Gastrocnemius medialis (tissue), 4 donors: ENCODE measurements around the gene C1orf174. TPM values are rescaled to one million over a fixed set of nuclear protein-coding genes. Genes with fewer than 3 reads are reported as not detected.

Experiments
- ATAC-seq, 2 donors: fragments of 150-250 bp; one replicate each; pipeline ENCODE4 v1.9.1; 2016
- DNase-seq, 2 donors: peaks; one replicate each; pipeline ENCODE4 v3.0.0-alpha.2; 2019
- H3K27ac ChIP-seq, 4 donors: fragments of 200-600 bp; sonication (generic); 1 replicate in 1 of 4; 2 replicates in 3 of 4; pipeline ENCODE4 v1.5.1; 2016 to 2018; ENCODE audit warnings: mild to moderate bottlenecking in 2 of 4, moderate library complexity in 1 of 4
- H3K27me3 ChIP-seq, 3 donors: fragments of 200-600 bp; sonication (generic) in 2 of 3; 1 replicate in 1 of 3; 2 replicates in 2 of 3; pipeline versions ENCODE4 v1.5.1 to v1.6.0; 2016 to 2019; ENCODE audit warnings: mild to moderate bottlenecking in 1 of 3, moderate library complexity in 1 of 3
- H3K36me3 ChIP-seq, 2 donors: fragments of 200-600 bp; sonication (generic) in 1 of 2; one replicate each; pipeline ENCODE4 v1.5.1; 2017 to 2018
- H3K4me1 ChIP-seq, 2 donors: fragments of 200-600 bp; sonication (generic) in 1 of 2; one replicate each; pipeline ENCODE4 v1.5.1; 2016 to 2017; ENCODE audit warnings: mild to moderate bottlenecking in 2 of 2
- H3K4me3 ChIP-seq, 4 donors: fragments of 200-600 bp; sonication (generic) in 3 of 4; 1 replicate in 1 of 4; 2 replicates in 3 of 4; pipeline ENCODE4 v1.5.1; 2016 to 2019; ENCODE audit warnings: mild to moderate bottlenecking in 2 of 4
- H3K9me3 ChIP-seq, 3 donors: fragments of 200-600 bp; sonication (generic) in 2 of 3; 1 replicate in 1 of 3; 2 replicates in 2 of 3; pipeline ENCODE4 v1.5.1; 2016 to 2019
- CTCF ChIP-seq, 5 experiments: fragments of 450-650 bp in 3 of 5; fragments of 200-600 bp in 2 of 5; sonication (generic) in 2 of 5; IDR thresholded peaks in 4 of 5; conservative IDR thresholded peaks in 1 of 5; 1 replicate in 4 of 5; 2 replicates in 1 of 5; pipeline ENCODE4 v1.5.1; 2016 to 2019; ENCODE audit warnings: antibody characterized with exemption in 5 of 5, mild to moderate bottlenecking in 3 of 5, moderate library complexity in 3 of 5
- POLR2A ChIP-seq, 2 donors: fragments of 450-650 bp; IDR thresholded peaks; one replicate each; pipeline ENCODE4 v1.6.1; 2017; ENCODE audit warnings: antibody characterized with exemption in 2 of 2, mild to moderate bottlenecking in 2 of 2, moderate library complexity in 2 of 2
- in situ Hi-C, 4 donors: fragments of 200-750 bp; cut with MboI; loops; one replicate each; pipeline versions ENCODE4 v1.15.0 to v1.8.0; 2017; ENCODE audit warnings: low sequenced_read_pairs in 4 of 4
- intact Hi-C: fragments of 100-400 bp; cut with DNase I; formaldehyde crosslinking; loops from one replicate; pipeline ENCODE4 v1.15.1; 2023; ENCODE audit warnings: low total_unique reads
- total RNA-seq, 4 donors: library from RNA; depleted of rRNA; stranded (reverse); fragments of >200 nt; gene quantifications; one replicate each; pipeline versions ENCODE4 v1.1.0 to v1.2.3, GENCODE V29; 2016

The C1orf174 gene
- total RNA-seq, 4 donors from 2014 or later = 10.1 to 28.5 (median 13.5) TPM

GRCh38 chr1:3884966-3885365 is 15.1 kb downstream of the C1orf174 start:
- no peaks in the 10 kb centered on the region for H3K27me3 ChIP-seq
- no peaks in the 10 kb centered on the region for H3K4me1 ChIP-seq
- H3K4me3 ChIP-seq = no peak overlapping the region
- in situ Hi-C loops (loop anchor here in 1 of 4 donors (25.0 kb wide), 1 partner anchor 98 kb away; the partner anchor contains the start of gene LRRC47), intact Hi-C loops (no loop called here)
- TF ChIP-seq CTCF (IDR thresholded peaks at IDR 0.05 in 4 of 5, conservative IDR thresholded peaks at IDR 0.05 in 1 of 5) (no peak), POLR2A (IDR thresholded peaks at IDR 0.05) (no peak)
- no peak overlapping the region for H3K27ac ChIP-seq
- ATAC-seq (no peak), DNase-seq (no peak)
- H3K36me3 ChIP-seq = peaks cover 0 to 58% of the 10 kb centered on the region in 2 donors
- no peaks in the 10 kb centered on the region for H3K9me3 ChIP-seq

DNA sequence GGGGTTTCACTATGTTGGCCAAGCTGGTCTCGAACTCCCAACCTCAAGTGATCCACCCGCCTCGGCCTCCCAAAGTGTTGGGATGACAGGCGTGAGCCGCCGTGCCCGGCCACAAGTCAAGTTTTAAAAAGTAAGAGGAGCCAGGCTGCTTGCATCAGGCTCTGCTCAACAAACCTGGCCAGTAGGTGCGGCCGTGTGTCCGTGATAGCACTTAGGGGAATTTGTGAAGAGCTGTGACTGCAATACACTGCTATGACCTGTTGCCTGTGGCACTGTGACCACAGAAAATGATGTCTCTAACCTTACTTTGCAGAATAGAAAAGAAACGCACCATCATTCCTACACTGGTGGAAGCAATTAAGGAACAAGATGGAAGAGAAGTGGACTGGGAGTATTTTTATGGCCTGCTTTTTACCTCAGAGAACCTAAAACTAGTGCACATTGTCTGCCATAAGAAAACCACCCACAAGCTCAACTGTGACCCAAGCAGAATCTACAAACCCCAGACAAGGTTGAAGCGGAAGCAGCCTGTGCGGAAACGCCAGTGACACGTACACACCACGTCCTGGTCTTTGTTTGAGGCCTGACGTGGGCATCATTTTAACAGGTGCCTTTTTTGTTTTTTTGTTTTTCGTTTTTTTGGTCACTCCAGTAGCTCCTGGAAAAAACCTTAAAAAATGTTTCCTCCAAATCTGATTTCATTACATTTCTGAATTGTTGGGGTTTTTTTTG is 16.7 kb downstream of the C1orf174 start:
- peaks cover 0 to 6% (median 4%) of the 10 kb centered on the region in 3 donors for H3K9me3 ChIP-seq
- ATAC-seq = no peak
- intact Hi-C loops (no loop called here), in situ Hi-C loops (loop anchor here in 1 of 4 donors (25.0 kb wide), 1 partner anchor 96 kb away; the partner anchor contains the start of gene LRRC47)
- H3K27ac ChIP-seq = no peak overlapping the region
- peaks cover 0 to 61% of the 10 kb centered on the region in 2 donors for H3K36me3 ChIP-seq
- H3K4me3 ChIP-seq = no peak overlapping the region
- TF ChIP-seq POLR2A (IDR thresholded peaks at IDR 0.05) (no peak), CTCF (IDR thresholded peaks at IDR 0.05 in 4 of 5, conservative IDR thresholded peaks at IDR 0.05 in 1 of 5) (no peak)
- no peak for DNase-seq
- no peaks in the 10 kb centered on the region for H3K4me1 ChIP-seq
- H3K27me3 ChIP-seq = no peaks in the 10 kb centered on the region

GRCh38 chr1:3881193-3881480 is 18.9 kb downstream of the C1orf174 start:
- TF ChIP-seq POLR2A (IDR thresholded peaks at IDR 0.05) = no peak
- TF ChIP-seq CTCF (IDR thresholded peaks at IDR 0.05 in 4 of 5, conservative IDR thresholded peaks at IDR 0.05 in 1 of 5) = no peak
- intact Hi-C loops = no loop called here
- no peaks in the 10 kb centered on the region for H3K27me3 ChIP-seq
- H3K9me3 ChIP-seq = peaks cover 0 to 6% (median 4%) of the 10 kb centered on the region in 3 donors
- peaks cover 0 to 58% of the 10 kb centered on the region in 2 donors for H3K36me3 ChIP-seq
- ATAC-seq (no peak), DNase-seq (no peak)
- H3K27ac ChIP-seq = no peak overlapping the region
- in situ Hi-C loops = loop anchor here in 1 of 4 donors (25.0 kb wide), 1 partner anchor 94 kb away; the partner anchor contains the start of gene LRRC47
- no peaks in the 10 kb centered on the region for H3K4me1 ChIP-seq
- H3K4me3 ChIP-seq = no peak overlapping the region

DNA sequence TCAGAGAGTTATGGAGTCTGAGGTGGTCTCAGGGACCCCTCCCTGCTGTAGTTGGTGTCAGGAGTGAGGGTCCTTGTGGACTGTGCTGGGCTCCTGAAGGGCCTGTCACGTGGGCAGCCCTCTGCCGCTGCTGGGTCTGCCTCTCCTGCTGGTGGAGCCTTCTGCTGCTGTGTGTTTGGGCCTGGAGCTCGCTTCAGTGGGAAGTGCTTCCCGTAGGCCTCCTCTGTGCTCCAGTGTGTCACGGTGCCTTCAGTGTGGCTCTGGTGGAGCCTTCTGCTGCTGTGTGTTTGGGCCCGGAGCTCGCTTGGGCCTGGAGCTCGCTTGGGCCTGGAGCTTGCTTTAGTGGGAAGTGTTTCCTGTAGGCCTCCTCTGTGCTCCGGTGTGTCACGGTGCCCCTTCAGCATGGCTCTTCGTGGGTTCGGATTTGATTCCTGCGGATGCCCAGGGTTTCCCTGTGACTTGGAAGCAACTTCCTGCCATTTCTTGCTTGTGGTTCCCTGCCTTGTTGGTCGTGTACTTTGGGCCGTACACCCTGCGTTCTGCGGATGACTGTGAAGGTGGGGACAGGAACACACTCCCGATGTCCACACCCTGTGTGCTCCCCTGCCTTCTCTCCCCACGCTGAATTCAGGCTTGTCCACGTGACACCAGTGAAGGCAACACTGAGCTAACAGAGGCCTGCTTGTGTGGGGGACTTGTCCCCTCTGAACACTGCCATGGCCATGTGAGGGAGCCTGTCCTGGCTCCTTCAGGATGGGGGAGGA is 19.5 kb downstream of the C1orf174 start:
- Histone ChIP-seq H3K4me3 (no peak overlapping the region), H3K27ac (no peak overlapping the region), H3K27me3 (no peaks in the 10 kb centered on the region), H3K4me1 (no peaks in the 10 kb centered on the region), H3K9me3 (peaks cover 0 to 6% (median 4%) of the 10 kb centered on the region in 3 donors), H3K36me3 (peaks cover 0 to 58% of the 10 kb centered on the region in 2 donors)
- in situ Hi-C loops = loop anchor here in 1 of 4 donors (25.0 kb wide), 1 partner anchor 93 kb away; the partner anchor contains the start of gene LRRC47
- ATAC-seq (no peak), DNase-seq (no peak)
- intact Hi-C loops = no loop called here
- TF ChIP-seq POLR2A (IDR thresholded peaks at IDR 0.05) (no peak), CTCF (IDR thresholded peaks at IDR 0.05 in 4 of 5, conservative IDR thresholded peaks at IDR 0.05 in 1 of 5) (no peak)
